Smooth muscle cell of the brain vasculature (primary cell): Measurements from ENCODE around the gene DNAH10.

Source experiments
- DNase-seq: peaks from one replicate; pipeline ENCODE4 v3.0.0-alpha.2; 2012; ENCODE audit warnings: low read depth, low spot score

DNAH10 gene

GRCh38 chr12:123886258-123886657, 124.2 kb downstream of the DNAH10 start:
- DNase-seq = no peak

- no peak for DNase-seq
These were observed 125.0 kb downstream of the DNAH10 start for GRCh38 chr12:123886931-123887582.

GRCh38 chr12:123888989-123889388, 126.9 kb downstream of the DNAH10 start:
- DNase-seq = no peak

- no peak for DNase-seq
These were observed 127.9 kb downstream of the DNAH10 start for GRCh38 chr12:123889848-123890535.

GRCh38 chr12:123890536-123890902, 128.4 kb downstream of the DNAH10 start:
- no peak for DNase-seq

GRCh38 chr12:123891011-123891410, 128.9 kb downstream of the DNAH10 start:
- no peak for DNase-seq

- DNase-seq = peak; percentile 39
These were observed 129.5 kb downstream of the DNAH10 start for GRCh38 chr12:123891516-123892179.

GRCh38 chr12:123892180-123892559, 130.1 kb downstream of the DNAH10 start:
- DNase-seq = no peak

GRCh38 chr12:123892853-123893252, 130.8 kb downstream of the DNAH10 start:
- DNase-seq = no peak

- DNase-seq = no peak
These were observed 131.2 kb downstream of the DNAH10 start for GRCh38 chr12:123893276-123893675.

- no peak for DNase-seq
These were observed 132.8 kb downstream of the DNAH10 start for GRCh38 chr12:123894823-123895345.

GRCh38 chr12:123895451-123895850, 133.3 kb downstream of the DNAH10 start:
- DNase-seq = no peak

- no peak for DNase-seq
These were observed 134.7 kb downstream of the DNAH10 start for GRCh38 chr12:123896767-123897166.

GRCh38 chr12:123897221-123897620, 135.1 kb downstream of the DNAH10 start:
- DNase-seq = no peak

- no peak for DNase-seq
These were observed 136.6 kb downstream of the DNAH10 start for GRCh38 chr12:123898673-123899072.

- DNase-seq = no peak
These were observed 137.3 kb downstream of the DNAH10 start for GRCh38 chr12:123899368-123899767.

- DNase-seq = no peak
These were observed 138.8 kb downstream of the DNAH10 start for GRCh38 chr12:123900871-123901376.

- no peak for DNase-seq
These were observed 140.7 kb downstream of the DNAH10 start for GRCh38 chr12:123902821-123903220.

- no peak for DNase-seq
These were observed 141.4 kb downstream of the DNAH10 start for GRCh38 chr12:123903301-123904065.

- DNase-seq = peak; percentile 49
These were observed 143.3 kb downstream of the DNAH10 start for GRCh38 chr12:123905319-123905925.

GRCh38 chr12:123906711-123907420, 144.8 kb downstream of the DNAH10 start:
- DNase-seq = no peak
